Vagina (tissue), 2 donors: ENCODE results near the gene TMEM89.

ENCODE experiments used
- CTCF ChIP-seq, 3 experiments: fragments of 450-650 bp in 2 of 3; fragments of 200-600 bp in 1 of 3; sonication (generic) in 1 of 3; IDR thresholded peaks; one replicate each; pipeline ENCODE4 v1.5.1; 2017 to 2019; ENCODE audit warnings: antibody characterized with exemption in 3 of 3, mild to moderate bottlenecking in 2 of 3, moderate library complexity in 2 of 3
- POLR2A ChIP-seq, 2 donors: fragments of 450-650 bp; IDR thresholded peaks; one replicate each; pipeline ENCODE4 v1.6.1; 2017; ENCODE audit warnings: antibody characterized with exemption in 2 of 2, mild to moderate bottlenecking in 2 of 2, moderate library complexity in 2 of 2

- TF ChIP-seq CTCF (IDR thresholded peaks at IDR 0.05) (no peak), POLR2A (IDR thresholded peaks at IDR 0.05) (no peak)
Observed at GRCh38 chr3:48593337-48593736, 28.2 kb downstream of the TMEM89 start.
